Limb (tissue), 2 donors: ENCODE measurements around the gene RAPGEF3.

Source experiments
- DNase-seq, 2 donors: peaks; one replicate each; pipeline ENCODE4 v3.0.0-alpha.2; 2016; ENCODE audit errors: extremely low spot score in 2 of 2

RAPGEF3 gene

GRCh38 chr12:47745485-47746041 lies 13.1 kb downstream of the RAPGEF3 start:
- DNase-seq = no peak

GRCh38 chr12:47744778-47745436 lies 13.8 kb downstream of the RAPGEF3 start:
- no peak for DNase-seq

- no peak for DNase-seq
Measured at GRCh38 chr12:47744005-47744651, 14.6 kb downstream of the RAPGEF3 start.

- DNase-seq = no peak
Measured at GRCh38 chr12:47743311-47743860, 15.3 kb downstream of the RAPGEF3 start.

- DNase-seq = peak in 1 of 2 donors; percentile 58
Measured at GRCh38 chr12:47742253-47742825, 16.3 kb downstream of the RAPGEF3 start.

GRCh38 chr12:47741340-47741703 lies 17.4 kb downstream of the RAPGEF3 start:
- peak; percentile 55 to 80 for DNase-seq

GRCh38 chr12:47740606-47741339 lies 17.9 kb downstream of the RAPGEF3 start:
- DNase-seq = no peak

- DNase-seq = no peak
Measured at GRCh38 chr12:47739979-47740378, 18.7 kb downstream of the RAPGEF3 start.

- no peak for DNase-seq
Measured at GRCh38 chr12:47739297-47739696, 19.4 kb downstream of the RAPGEF3 start.

- no peak for DNase-seq
Measured at GRCh38 chr12:47737936-47738594, 20.6 kb downstream of the RAPGEF3 start.

- peak in 1 of 2 donors; percentile 50 for DNase-seq
Measured at GRCh38 chr12:47736877-47737676, 21.6 kb downstream of the RAPGEF3 start.

- no peak for DNase-seq
Measured at GRCh38 chr12:47736216-47736615, 22.5 kb downstream of the RAPGEF3 start.

- DNase-seq = no peak
Measured at GRCh38 chr12:47735649-47736048, 23.0 kb downstream of the RAPGEF3 start.

- peak in 1 of 2 donors; percentile 58 for DNase-seq
Measured at GRCh38 chr12:47734725-47735480, 23.8 kb downstream of the RAPGEF3 start.

GRCh38 chr12:47733142-47733541 lies 25.5 kb downstream of the RAPGEF3 start:
- DNase-seq = no peak

- DNase-seq = no peak
Measured at GRCh38 chr12:47732504-47732903, 26.2 kb downstream of the RAPGEF3 start.

GRCh38 chr12:47731723-47732122 lies 27.0 kb downstream of the RAPGEF3 start:
- DNase-seq = no peak

GRCh38 chr12:47730341-47730744 lies 28.3 kb downstream of the RAPGEF3 start:
- no peak for DNase-seq

- DNase-seq = no peak
Measured at GRCh38 chr12:47729233-47729632, 29.4 kb downstream of the RAPGEF3 start.
